SHP77 treated with DMSO at 0.1 percent for 48 hours (cell line): ENCODE measurements around the gene CTSH.

Experiments
- DNase-seq: peaks from one replicate; lab custom pipeline; 2025; lab: John Stamatoyannopoulos, UW

CTSH gene, protein sequence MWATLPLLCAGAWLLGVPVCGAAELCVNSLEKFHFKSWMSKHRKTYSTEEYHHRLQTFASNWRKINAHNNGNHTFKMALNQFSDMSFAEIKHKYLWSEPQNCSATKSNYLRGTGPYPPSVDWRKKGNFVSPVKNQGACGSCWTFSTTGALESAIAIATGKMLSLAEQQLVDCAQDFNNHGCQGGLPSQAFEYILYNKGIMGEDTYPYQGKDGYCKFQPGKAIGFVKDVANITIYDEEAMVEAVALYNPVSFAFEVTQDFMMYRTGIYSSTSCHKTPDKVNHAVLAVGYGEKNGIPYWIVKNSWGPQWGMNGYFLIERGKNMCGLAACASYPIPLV

GRCh38 chr15:78944669-78945407, at the start of gene CTSH:
Gene CTSH (minus strand): TSS chr15:78945046. CDS start chr15:78944981, 65 bp downstream.
- no peak for DNase-seq

- no peak for DNase-seq
Observed at GRCh38 chr15:78993931-78994530, 49.2 kb upstream of the CTSH start.

DNA sequence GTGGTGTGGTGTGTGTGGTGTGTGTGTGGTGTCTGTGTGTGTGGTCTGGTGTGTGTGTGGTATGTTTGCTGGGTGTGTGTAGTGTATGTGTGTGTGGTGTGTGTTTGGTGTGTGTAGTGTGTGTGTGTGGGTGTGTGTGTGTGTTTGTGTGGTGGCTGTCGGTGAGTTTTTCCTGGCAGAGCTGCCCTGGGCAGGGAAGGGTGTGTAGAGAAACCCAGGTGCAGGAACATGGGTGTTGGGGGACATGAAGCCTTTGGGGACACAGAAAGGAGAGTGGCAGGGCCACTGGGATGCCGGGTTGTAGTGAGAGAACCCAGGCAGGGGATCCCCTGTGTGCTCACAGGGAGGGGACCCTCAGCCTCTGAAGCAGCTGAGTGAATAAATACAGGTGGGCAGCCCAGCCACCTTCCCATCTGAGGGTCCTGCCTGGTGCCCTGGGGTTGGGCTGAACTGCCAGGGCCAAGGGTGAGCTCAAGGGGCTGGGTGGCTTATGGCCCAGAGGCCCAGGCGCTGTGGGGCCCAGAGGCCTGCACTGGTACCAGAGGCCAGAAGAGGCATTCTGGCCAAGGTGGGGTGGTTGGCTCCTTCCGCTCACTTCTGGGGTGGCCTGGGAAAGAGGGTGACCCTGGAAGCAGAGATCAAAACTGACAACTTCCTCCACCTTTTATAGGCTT, 48.5 kb upstream of the CTSH start:
- DNase-seq, result no peak

GRCh38 chr15:78992416-78993256, 47.8 kb upstream of the CTSH start:
- no peak for DNase-seq

DNA sequence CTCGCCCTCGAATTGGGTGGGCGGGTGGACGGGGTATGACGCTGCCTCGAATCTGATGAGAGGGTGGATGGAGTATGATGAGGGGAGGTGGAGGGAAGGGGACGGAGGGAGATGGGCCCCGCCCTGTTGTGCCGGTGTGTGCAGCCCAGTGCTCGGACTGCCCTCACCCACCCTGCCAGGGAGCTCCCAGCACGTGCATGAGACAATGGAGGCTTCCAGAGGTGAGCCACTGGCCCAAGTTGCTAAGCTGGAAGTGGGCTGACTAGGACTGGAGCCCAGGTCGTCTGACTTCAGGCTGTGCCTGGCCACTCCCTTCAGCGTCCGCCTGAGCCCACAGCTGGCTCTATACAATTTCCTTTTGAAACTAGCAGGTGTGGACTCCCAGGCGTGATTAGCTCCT, 47.0 kb upstream of the CTSH start:
- DNase-seq, result no peak

- no peak for DNase-seq
Observed at GRCh38 chr15:78991476-78991875, 46.6 kb upstream of the CTSH start.

GRCh38 chr15:78990278-78990677, 45.4 kb upstream of the CTSH start:
- DNase-seq, result no peak

- DNase-seq, result no peak
Observed at GRCh38 chr15:78989701-78990240, 44.9 kb upstream of the CTSH start.

- no peak for DNase-seq
Observed at GRCh38 chr15:78988361-78988911, 43.6 kb upstream of the CTSH start.

DNA sequence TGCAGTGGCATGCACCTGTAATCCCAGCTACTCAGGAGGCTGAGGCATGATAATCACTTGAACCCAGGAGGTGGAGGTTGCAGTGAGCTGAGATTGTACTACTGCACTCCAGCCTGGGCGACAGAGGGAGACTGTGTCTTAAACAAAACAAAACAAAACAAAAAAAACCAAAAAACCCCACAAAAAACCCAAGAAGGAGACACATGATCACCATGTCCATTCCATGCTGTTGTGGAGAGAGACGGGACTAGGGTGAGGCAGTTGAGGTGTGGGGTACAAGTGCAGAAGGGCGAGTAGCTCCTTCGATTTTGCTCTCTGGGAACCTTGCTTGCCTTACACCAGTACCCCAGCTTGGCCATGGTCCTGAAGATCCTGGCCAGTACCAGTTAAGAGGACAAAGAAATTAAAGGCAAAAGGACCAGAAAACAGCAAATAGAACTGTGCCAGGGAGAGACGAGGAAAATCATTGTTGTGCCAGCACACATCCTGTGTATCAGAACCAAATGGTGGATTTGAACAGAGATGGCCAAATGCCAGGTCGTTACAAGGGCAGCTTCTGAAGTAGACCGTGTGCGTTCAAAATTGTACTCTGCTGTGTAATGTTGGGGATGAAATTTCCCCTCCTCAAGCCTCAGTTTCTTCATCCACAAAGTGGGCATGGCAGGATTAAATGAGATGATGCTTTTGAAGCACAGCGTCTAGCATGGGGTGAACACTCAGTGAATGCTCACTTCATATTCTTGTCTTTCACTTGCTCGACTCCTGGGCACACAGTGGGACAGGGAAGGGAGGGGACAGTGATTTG, 42.9 kb upstream of the CTSH start:
- DNase-seq, result no peak

DNA sequence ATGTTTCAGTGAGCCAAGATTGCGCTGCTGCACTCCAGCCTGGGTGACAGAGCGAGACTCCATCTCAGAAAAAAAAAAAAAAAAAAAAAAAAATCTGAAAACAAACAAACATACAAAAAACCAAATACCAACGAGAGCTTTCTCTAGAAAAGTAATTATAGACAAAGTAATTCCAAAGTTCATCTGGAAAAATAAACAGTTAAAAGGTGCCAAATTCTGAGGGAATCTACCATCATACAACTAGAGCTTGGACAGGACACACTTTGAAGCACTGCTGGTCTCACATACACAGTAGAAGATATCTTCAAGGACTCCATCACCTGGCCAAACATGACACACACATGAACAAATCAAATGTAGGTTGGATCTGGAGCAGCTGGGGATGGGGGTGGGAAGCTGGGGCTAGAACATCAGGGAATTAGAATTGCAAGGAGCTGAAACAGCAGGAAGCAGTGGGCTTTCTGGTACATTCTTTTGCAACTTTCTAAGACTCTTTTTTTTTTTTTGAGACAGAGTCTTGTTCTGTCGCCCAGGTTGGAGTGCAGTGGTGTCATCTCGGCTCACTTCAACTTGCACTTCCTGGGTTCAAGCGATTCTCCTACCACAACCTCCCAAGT, 41.1 kb upstream of the CTSH start:
- DNase-seq, result no peak

GRCh38 chr15:78984041-78984440, 39.2 kb upstream of the CTSH start:
- no peak for DNase-seq

DNA sequence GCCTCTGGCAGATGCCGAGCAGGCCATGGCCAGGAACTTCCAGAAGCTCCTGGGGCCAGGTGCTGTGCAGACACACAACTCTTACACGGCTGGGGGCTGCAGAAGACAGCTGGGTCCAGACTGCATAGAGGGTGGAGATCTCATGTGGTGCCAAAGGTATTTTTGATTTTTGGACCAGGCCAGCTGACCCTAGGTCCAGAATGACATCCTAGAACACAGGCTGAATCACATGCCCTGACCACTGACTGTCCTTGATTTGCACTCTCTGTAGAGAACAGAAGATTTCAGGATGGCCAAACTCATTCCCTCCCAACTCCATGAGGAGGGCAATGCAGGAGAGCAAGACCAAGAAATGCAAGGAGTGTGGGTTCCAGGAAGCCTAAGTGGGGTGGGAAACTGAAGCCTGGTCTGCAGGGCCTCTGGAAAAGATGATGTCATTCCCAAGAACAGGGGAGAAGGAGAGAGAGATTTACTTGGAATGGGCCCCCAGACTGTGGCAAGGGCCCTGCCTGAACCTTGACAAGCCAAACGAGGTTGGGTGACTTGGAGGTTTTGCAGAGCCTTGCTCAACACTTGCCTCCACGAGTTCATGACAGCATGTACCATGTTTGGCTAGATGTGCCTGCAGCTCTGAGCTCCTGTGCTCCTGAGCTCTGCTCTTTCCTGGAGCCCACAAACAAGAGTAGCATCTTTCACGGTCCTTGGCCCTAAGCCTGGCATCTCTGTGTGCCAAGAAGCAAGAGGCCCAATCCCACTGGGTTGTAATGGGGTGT, 38.5 kb upstream of the CTSH start:
- DNase-seq, result no peak

DNA sequence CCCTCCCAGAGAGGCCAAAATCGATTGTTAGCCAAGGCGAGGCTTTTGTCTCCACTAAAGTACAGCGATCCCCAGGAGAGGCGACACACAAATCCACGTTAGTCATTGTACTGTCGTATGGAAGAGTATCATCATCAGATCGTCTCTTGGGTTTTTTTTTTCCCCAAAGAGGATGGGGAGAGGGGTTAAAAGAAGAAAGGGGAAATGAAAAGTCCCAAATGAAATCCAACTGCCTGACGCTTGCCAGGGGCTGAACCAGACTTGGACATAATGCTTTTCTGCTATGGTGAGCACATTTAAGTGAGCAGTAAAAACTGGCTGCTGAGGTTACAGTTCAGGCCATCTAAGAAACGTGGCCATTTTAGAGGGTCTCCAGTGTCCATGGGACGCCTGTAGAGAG, 37.9 kb upstream of the CTSH start:
- DNase-seq, result no peak

- DNase-seq, result no peak
Observed at GRCh38 chr15:78981532-78982313, 36.9 kb upstream of the CTSH start.

DNA sequence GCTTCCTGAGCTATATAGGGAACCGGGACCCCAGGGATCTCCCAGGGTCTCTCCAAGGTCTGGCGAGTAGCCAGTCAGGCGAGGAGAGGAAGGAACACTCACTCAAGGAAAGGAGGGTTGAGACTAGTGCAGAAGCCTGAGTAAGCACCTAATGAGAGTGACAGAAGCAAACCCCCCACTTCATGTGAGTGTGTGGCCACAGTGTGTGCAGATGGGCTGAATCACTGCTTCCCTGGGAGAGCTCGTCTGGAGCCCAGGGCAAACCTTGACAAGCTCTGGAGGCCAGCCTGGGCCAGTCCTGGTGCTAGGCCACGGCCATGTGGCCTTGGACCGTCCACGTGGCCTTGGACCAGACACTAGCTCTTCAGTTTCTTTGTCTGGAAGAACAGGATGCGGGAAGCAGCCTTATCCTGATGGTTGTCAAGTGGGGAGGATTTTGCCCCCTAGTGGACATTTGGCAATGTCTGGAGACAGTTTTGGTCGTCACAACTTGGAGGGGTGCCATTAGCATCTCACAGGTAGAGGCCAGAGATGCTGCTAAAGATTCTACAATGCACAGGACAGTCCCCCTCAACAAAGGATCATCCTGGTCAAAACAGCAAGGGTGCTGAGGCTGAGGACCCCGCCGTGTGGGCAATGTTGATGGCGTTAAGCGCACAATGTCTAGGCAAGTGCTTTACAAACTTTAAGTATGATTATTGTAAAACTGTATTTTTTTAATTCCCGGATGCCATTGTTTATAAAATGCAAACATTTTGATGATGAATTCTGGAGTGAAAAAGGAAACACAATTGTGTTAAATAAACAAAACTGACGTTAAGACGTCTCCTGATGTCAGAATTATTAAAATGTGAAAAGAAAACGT, 34.8 kb upstream of the CTSH start:
- peak; percentile 15 for DNase-seq

DNA sequence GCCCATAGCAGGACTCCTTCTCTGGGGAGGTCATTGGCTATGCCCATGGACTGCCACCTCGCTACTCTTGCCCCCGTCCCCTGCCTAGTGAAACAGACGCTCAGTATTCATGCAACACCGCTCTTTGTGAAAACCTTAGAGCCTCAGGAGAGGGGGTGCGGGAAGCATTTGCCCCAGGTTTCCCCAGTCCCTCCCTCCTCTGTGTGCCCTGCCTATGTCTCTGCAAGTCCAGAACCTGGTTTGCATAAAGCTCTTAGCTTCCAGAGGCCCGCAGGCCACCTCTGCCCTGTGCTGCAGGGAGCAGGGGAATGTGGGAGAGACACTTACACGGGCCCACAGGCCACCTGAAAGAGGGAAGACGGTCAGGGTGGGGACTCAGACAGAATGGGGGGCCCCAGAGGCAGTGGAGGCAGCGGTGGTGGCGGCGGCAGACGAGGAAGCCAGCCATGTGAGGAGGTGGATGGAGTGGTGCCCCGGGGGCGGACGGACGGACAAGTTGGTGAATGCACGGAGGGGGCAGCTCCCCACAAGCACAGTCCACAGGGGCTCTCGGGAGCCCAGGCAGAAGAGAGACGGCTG, 33.8 kb upstream of the CTSH start:
- no peak for DNase-seq
